Common myeloid progenitor, CD34-positive (primary cell): ENCODE data around the gene PRKN.
"Not testable (repeated sequence)": the region's sequence is repeated elsewhere in the genome, so short reads cannot be mapped to it uniquely, and the experiment has no call there.

Experiments used
- CTCF ChIA-PET: fragments of 350-600 bp; sonication (Branson Sonifier 250); formaldehyde crosslinking; loops from one replicate; lab custom pipeline; 2021; ENCODE audit warnings: antibody characterized with exemption; lab: Charles Lee
- POLR2A ChIA-PET: fragments of 350-600 bp; sonication (Branson Sonifier 250); formaldehyde crosslinking; loops from one replicate; lab custom pipeline; 2021; ENCODE audit warnings: antibody characterized with exemption; lab: Charles Lee
- DNase-seq, 3 donors: peaks; one replicate each; pipeline versions ENCODE4 v3.0.0 to v3.0.0-alpha.2; 2013
- H3K27ac ChIP-seq, 2 experiments: 1 replicate in 1 of 2; 2 replicates in 1 of 2; pipeline ENCODE4 v1.7.0; 2013; ENCODE audit warnings: inconsistent platforms in 2 of 2, low read length in 2 of 2, mild to moderate bottlenecking in 2 of 2, low read depth in 1 of 2, moderate library complexity in 1 of 2; ENCODE audit not compliant: severe bottlenecking in 2 of 2, insufficient read depth in 1 of 2, poor library complexity in 1 of 2
- H3K27me3 ChIP-seq, 5 experiments: replicated peaks in 2 of 5; 1 replicate in 3 of 5; 2 replicates in 2 of 5; pipeline versions ENCODE4 v1.6.1 to v1.7.0; 2013; ENCODE audit warnings: low read length in 4 of 5, mild to moderate bottlenecking in 2 of 5, moderate library complexity in 2 of 5, inconsistent platforms in 1 of 5; ENCODE audit not compliant: insufficient read depth in 5 of 5, control insufficient read depth in 4 of 5
- H3K36me3 ChIP-seq, 4 experiments: 1 replicate in 2 of 4; 2 replicates in 2 of 4; pipeline versions ENCODE4 v1.6.1 to v1.7.0; 2013; ENCODE audit warnings: low read length in 3 of 4, control low read depth in 1 of 4, mild to moderate bottlenecking in 1 of 4; ENCODE audit not compliant: control insufficient read depth in 4 of 4, insufficient read depth in 4 of 4
- H3K4me1 ChIP-seq, 4 experiments: 1 replicate in 3 of 4; 2 replicates in 1 of 4; pipeline versions ENCODE4 v1.6.1 to v1.7.1; 2013; ENCODE audit warnings: low read length in 3 of 4, mild to moderate bottlenecking in 3 of 4, control low read depth in 1 of 4, inconsistent platforms in 1 of 4, moderate library complexity in 1 of 4; ENCODE audit not compliant: control insufficient read depth in 4 of 4, insufficient read depth in 4 of 4; ENCODE audit errors: control extremely low read depth in 1 of 4
- H3K4me3 ChIP-seq, 7 experiments: 1 replicate in 4 of 7; 2 replicates in 3 of 7; pipeline versions ENCODE4 v1.5.1 to v1.7.0; 2013; ENCODE audit warnings: mild to moderate bottlenecking in 7 of 7, low read length in 6 of 7, moderate library complexity in 6 of 7, inconsistent platforms in 2 of 7, low read depth in 2 of 7, control low read depth in 1 of 7; ENCODE audit not compliant: insufficient read depth in 4 of 7, control insufficient read depth in 1 of 7; ENCODE audit errors: extremely low read depth in 1 of 7
- H3K9me3 ChIP-seq, 5 experiments: 1 replicate in 4 of 5; 2 replicates in 1 of 5; pipeline versions ENCODE4 v1.6.1 to v1.7.1; 2013; ENCODE audit warnings: low read length in 4 of 5, mild to moderate bottlenecking in 2 of 5, inconsistent platforms in 1 of 5, low read depth in 1 of 5, moderate library complexity in 1 of 5; ENCODE audit not compliant: control insufficient read depth in 4 of 5, insufficient read depth in 2 of 5; ENCODE audit errors: control extremely low read depth in 1 of 5
- WGBS: methylation state at CpG from one replicate; pipeline ENCODE4 v1.1.5; 2013; ENCODE audit not compliant: insufficient coverage; 5-methylcytosine and 5-hydroxymethylcytosine counted together

PRKN gene

DNA sequence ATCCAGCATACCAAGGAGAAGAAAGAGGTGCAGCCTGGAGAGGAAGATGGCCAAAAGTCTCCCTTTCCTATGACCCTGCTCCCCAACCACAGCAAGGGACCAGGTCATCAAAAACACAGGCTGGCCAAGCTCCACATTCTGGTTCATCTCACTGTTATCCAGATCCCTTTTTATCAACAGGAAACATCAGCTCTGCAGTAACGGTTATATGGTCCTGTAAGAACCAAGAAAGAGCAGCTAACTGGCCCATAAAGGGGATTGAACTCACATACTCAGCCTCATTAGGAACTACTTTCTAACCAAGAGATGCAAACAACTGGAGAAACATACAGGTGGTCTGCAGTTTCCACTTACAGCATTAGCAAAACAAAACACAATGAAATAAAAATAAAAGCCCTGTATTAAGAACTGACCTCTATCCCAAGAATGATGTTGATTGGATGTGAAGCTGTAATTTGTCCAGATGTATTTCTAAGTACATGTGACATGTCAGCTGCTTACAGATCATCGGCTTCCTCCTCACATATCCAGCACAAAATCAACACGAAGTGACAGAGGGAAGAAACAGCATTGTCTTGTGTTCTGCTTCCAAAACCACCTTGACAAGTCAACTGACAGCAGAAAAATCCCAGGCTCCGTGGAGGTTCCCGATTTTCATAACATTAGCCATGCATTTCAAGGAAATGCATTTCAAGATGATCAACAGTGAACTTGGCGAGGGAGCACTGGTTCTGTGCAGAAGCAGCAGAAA lies 896.5 kb downstream of the PRKN start:
- H3K36me3 ChIP-seq = no peaks in the 10 kb centered on the region
- ChIA-PET CTCF (interaction anchor here (2.7 to 3.0 kb wide), 2 partner anchors 8 to 82 kb away, joined by 12 to 16 read pairs; no protein-coding TSS in a partner anchor), POLR2A (no interaction called here)
- no peaks in the 10 kb centered on the region for H3K27me3 ChIP-seq
- no peaks in the 10 kb centered on the region for H3K9me3 ChIP-seq
- H3K4me3 ChIP-seq = peak overlapping the region in 2 of 7 experiments; percentile 28 to 47
- peaks cover 15 to 62% (median 56%) of the 10 kb centered on the region in 4 experiments for H3K4me1 ChIP-seq
- H3K27ac ChIP-seq = peak overlapping the region; percentile 73 to 93
- peak; percentile 78 to 97 (median 93) for DNase-seq
- WGBS = 13% methylated on average over 4 of the region's 6 CpGs

GRCh38 chr6:161829291-161829729 lies 898.3 kb downstream of the PRKN start:
- POLR2A ChIA-PET = interaction anchor here (0.7 kb wide), 1 partner anchor 352 kb away, joined by 3 read pairs; no protein-coding TSS in a partner anchor
- peak; percentile 92 to 99 (median 97) for DNase-seq
- CTCF ChIA-PET = interaction anchor here (0.6 to 3.0 kb wide), 9 partner anchors 10 to 894 kb away, joined by 3 to 16 read pairs (median 4); no protein-coding TSS in a partner anchor

DNA sequence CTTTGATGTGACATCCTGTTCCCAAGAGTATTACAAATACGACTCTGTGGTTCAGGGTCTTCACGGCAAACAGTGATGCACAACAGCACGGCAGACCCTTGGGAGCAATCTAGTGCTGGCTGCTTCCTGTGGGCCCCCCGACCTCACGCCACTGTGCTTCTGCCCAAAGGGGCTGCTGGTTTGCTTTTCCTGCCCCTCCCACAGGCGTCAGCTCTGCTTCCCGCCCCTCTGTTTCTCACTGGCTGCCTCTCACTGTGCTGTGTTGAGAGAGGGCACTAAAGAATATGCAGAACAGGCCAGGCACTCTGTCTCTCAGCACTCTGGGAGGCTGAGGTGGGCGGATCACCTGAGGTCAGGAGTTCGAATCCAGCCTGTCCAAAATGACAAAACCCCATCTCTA lies 899.2 kb downstream of the PRKN start:
- WGBS = 7% methylated on average over 8 of the region's 9 CpGs
- Histone ChIP-seq H3K27ac (peak overlapping the region; percentile 73 to 93), H3K4me3 (peak overlapping the region in 2 of 7 experiments; percentile 19), H3K36me3 (no peaks in the 10 kb centered on the region), H3K4me1 (peaks cover 13 to 52% (median 45%) of the 10 kb centered on the region in 4 experiments), H3K9me3 (no peaks in the 10 kb centered on the region), H3K27me3 (no peaks in the 10 kb centered on the region)
- ChIA-PET CTCF (interaction anchor here (1.1 to 2.1 kb wide), 4 partner anchors 10 to 93 kb away, joined by 3 to 7 read pairs (median 4); no protein-coding TSS in a partner anchor), POLR2A (no interaction called here)
- DNase-seq = peak; percentile 31 to 84 (median 74)

More at GRCh38 chr6:161829291-161829729, 898.3 kb downstream of the PRKN start:
- Histone ChIP-seq H3K27ac (peak overlapping the region; percentile 73 to 93), H3K4me1 (peaks cover 13 to 52% (median 45%) of the 10 kb centered on the region in 4 experiments), H3K4me3 (peak overlapping the region in 1 of 7 experiments; percentile 27), H3K9me3 (no peaks in the 10 kb centered on the region), H3K27me3 (no peaks in the 10 kb centered on the region), H3K36me3 (no peaks in the 10 kb centered on the region)
- WGBS = 2% methylated on average over 8 of the region's 9 CpGs

DNA sequence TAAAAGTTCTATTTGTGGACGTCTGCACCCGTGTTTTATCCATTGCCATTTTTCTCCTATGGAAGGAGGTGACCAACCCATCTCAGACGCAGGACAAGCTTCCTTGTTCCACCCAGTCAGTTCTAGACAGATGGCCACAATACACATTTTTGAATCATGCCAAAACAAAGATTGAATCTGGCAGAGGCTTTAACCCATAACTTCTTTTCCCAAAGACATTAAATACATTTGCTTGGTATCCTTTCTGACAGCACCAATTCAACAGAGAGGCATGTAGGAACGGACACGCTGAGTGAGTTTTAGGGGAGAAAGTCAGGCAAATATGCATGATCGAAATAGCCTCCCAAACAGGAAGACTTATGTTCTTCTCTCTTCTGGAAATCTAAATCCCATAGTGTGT lies 901.1 kb downstream of the PRKN start:
- WGBS = 95% methylated on average over 3 of the region's 6 CpGs

DNA sequence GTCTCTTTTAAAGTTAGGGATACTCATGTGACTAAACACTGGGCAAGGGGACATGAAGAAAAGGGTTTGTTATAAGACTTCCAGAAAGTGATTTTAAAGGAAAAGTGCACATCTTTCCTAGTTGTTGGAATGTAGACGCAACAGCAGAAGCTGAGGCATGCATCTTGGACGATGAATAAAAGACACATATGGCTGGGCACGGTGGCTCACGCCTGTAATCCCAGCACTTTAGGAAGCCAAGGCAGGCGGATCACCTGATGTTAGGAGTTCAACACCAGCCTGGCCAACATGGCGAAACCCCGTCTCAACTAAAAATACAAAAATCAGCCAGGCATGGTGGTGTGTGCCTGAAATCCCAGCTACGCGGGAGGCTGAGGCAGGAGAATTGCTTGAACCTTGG lies 905.4 kb downstream of the PRKN start:
- 96% methylated on average over 9 of the region's 9 CpGs for WGBS
- H3K27me3 ChIP-seq, H3K27ac ChIP-seq, DNase-seq, POLR2A ChIA-PET, H3K36me3 ChIP-seq, H3K9me3 ChIP-seq, H3K4me3 ChIP-seq, CTCF ChIA-PET, H3K4me1 ChIP-seq: not testable (repeated sequence)

More for the DNA sequence above, 901.1 kb downstream of the PRKN start:
- Histone ChIP-seq H3K27ac (no peak overlapping the region), H3K4me1 (peaks cover 10 to 41% (median 35%) of the 10 kb centered on the region in 4 experiments), H3K36me3 (no peaks in the 10 kb centered on the region), H3K27me3 (no peaks in the 10 kb centered on the region), H3K4me3 (no peak overlapping the region), H3K9me3 (no peaks in the 10 kb centered on the region)
- DNase-seq = no peak
- CTCF ChIA-PET = interaction anchor here (1.1 to 2.1 kb wide), 4 partner anchors 8 to 96 kb away, joined by 4 to 7 read pairs (median 5); no protein-coding TSS in a partner anchor
- POLR2A ChIA-PET = interaction anchor here (1.2 kb wide), 1 partner anchor 11 kb away, joined by 6 read pairs; no protein-coding TSS in a partner anchor

- WGBS = 100% methylated on average over 2 of the region's 4 CpGs
- CTCF ChIA-PET = interaction anchor here (2.0 to 2.6 kb wide), 2 partner anchors 9 to 69 kb away, joined by 7 read pairs; no protein-coding TSS in a partner anchor
- Histone ChIP-seq H3K27me3 (no peaks in the 10 kb centered on the region), H3K4me3 (no peak overlapping the region), H3K27ac (no peak overlapping the region), H3K9me3 (no peaks in the 10 kb centered on the region), H3K4me1 (peaks cover 0 to 5% (median 1%) of the 10 kb centered on the region in 4 experiments), H3K36me3 (no peaks in the 10 kb centered on the region)
- no peak for DNase-seq
- POLR2A ChIA-PET = no interaction called here
Observed at GRCh38 chr6:161817881-161818280, 909.7 kb downstream of the PRKN start.
